ENCODE measurements around the gene MRPL36.

- no peak for TF ChIP-seq POLR2AphosphoS5 (IDR thresholded peaks at IDR 0.05; ENCODE audit: insufficient read depth, low read depth, low read length)
- TF ChIP-seq POLR2A (IDR thresholded peaks at IDR 0.05; ENCODE audit: low read depth, low read length), result no peak
- TF ChIP-seq CTCF (IDR thresholded peaks at IDR 0.05; ENCODE audit: extremely low read depth in 1 of 2, insufficient read depth in 1 of 2, low read depth in 1 of 2, low read length in 2 of 2), result no peak
- no peak for TF ChIP-seq JUN (IDR thresholded peaks at IDR 0.05; ENCODE audit: borderline replicate concordance, insufficient read depth, insufficient read length, low read depth)
- no peak for TF ChIP-seq MYC (IDR thresholded peaks at IDR 0.05; ENCODE audit: low read depth, low read length)
- TF ChIP-seq EZH2 (IDR thresholded peaks at IDR 0.05; ENCODE audit: borderline replicate concordance, low read depth, low read length, severe bottlenecking), result no peak
- TF ChIP-seq MAX (IDR thresholded peaks at IDR 0.05; ENCODE audit: insufficient read depth, insufficient read length), result no peak
These were observed 42.6 kb upstream of the MRPL36 start for GRCh38 chr5:1842004-1842819.

Data from endothelial cell of umbilical vein (primary cell).